ENCODE results near the gene PAIP2B. TPM values are rescaled to one million over a fixed set of nuclear protein-coding genes. Genes with fewer than 3 reads are reported as not detected.

The PAIP2B gene
- 1.4 TPM for total RNA-seq

- H3K9me3 ChIP-seq (ENCODE audit: low read depth, low read length), result no peaks in the 10 kb centered on the region
Measured at GRCh38 chr2:71226965-71227560, at the start of gene PAIP2B. TSS of gene PAIP2B (minus strand) at chr2:71227103. CDS start at chr2:71202589, 24,514 bp downstream.

GRCh38 chr2:71275939-71276310 lies 49.0 kb upstream of the PAIP2B start:
- H3K4me1 ChIP-seq (ENCODE audit: insufficient read depth, low read length), result peaks cover 23% of the 10 kb centered on the region
- H3K27me3 ChIP-seq (ENCODE audit: insufficient read depth, low read length), result peaks cover 36% of the 10 kb centered on the region
- no peak overlapping the region for H3K4me3 ChIP-seq (ENCODE audit: low read length)
- no peaks in the 10 kb centered on the region for H3K9me3 ChIP-seq (ENCODE audit: low read depth, low read length)

More at GRCh38 chr2:71226965-71227560, at the start of gene PAIP2B:
- Histone ChIP-seq H3K27me3 (ENCODE audit: insufficient read depth, low read length) (peaks cover 4% of the 10 kb centered on the region), H3K4me3 (ENCODE audit: low read length) (peak within 1 kb of the TSS; percentile 67), H3K4me1 (ENCODE audit: insufficient read depth, low read length) (peaks cover 13% of the 10 kb centered on the region)

- Histone ChIP-seq H3K27me3 (ENCODE audit: insufficient read depth, low read length) (peaks cover 7% of the 10 kb centered on the region), H3K4me3 (ENCODE audit: low read length) (no peak overlapping the region), H3K9me3 (ENCODE audit: low read depth, low read length) (no peaks in the 10 kb centered on the region)
Measured at GRCh38 chr2:71269511-71270090, 42.7 kb upstream of the PAIP2B start.

GRCh38 chr2:71263386-71263785 lies 36.5 kb upstream of the PAIP2B start:
- H3K27me3 ChIP-seq (ENCODE audit: insufficient read depth, low read length), result peaks cover 6% of the 10 kb centered on the region
- no peaks in the 10 kb centered on the region for H3K4me1 ChIP-seq (ENCODE audit: insufficient read depth, low read length)
- H3K9me3 ChIP-seq (ENCODE audit: low read depth, low read length), result no peaks in the 10 kb centered on the region
- no peak overlapping the region for H3K4me3 ChIP-seq (ENCODE audit: low read length)

More at GRCh38 chr2:71269511-71270090, 42.7 kb upstream of the PAIP2B start:
- no peaks in the 10 kb centered on the region for H3K4me1 ChIP-seq (ENCODE audit: insufficient read depth, low read length)

GRCh38 chr2:71261534-71261933 lies 34.6 kb upstream of the PAIP2B start:
- H3K27me3 ChIP-seq (ENCODE audit: insufficient read depth, low read length), result peaks cover 13% of the 10 kb centered on the region
- H3K9me3 ChIP-seq (ENCODE audit: low read depth, low read length), result no peaks in the 10 kb centered on the region
- no peaks in the 10 kb centered on the region for H3K4me1 ChIP-seq (ENCODE audit: insufficient read depth, low read length)
- no peak overlapping the region for H3K4me3 ChIP-seq (ENCODE audit: low read length)

GRCh38 chr2:71256421-71256820 lies 29.5 kb upstream of the PAIP2B start:
- Histone ChIP-seq H3K27me3 (ENCODE audit: insufficient read depth, low read length) (peaks cover 10% of the 10 kb centered on the region), H3K9me3 (ENCODE audit: low read depth, low read length) (no peaks in the 10 kb centered on the region), H3K4me3 (ENCODE audit: low read length) (no peak overlapping the region), H3K4me1 (ENCODE audit: insufficient read depth, low read length) (no peaks in the 10 kb centered on the region)

GRCh38 chr2:71254776-71255175 lies 27.9 kb upstream of the PAIP2B start:
- Histone ChIP-seq H3K4me3 (ENCODE audit: low read length) (no peak overlapping the region), H3K27me3 (ENCODE audit: insufficient read depth, low read length) (peaks cover 10% of the 10 kb centered on the region), H3K4me1 (ENCODE audit: insufficient read depth, low read length) (no peaks in the 10 kb centered on the region), H3K9me3 (ENCODE audit: low read depth, low read length) (no peaks in the 10 kb centered on the region)

- no peak overlapping the region for H3K4me3 ChIP-seq (ENCODE audit: low read length)
- H3K27me3 ChIP-seq (ENCODE audit: insufficient read depth, low read length), result peaks cover 10% of the 10 kb centered on the region
- H3K9me3 ChIP-seq (ENCODE audit: low read depth, low read length), result no peaks in the 10 kb centered on the region
- H3K4me1 ChIP-seq (ENCODE audit: insufficient read depth, low read length), result no peaks in the 10 kb centered on the region
Measured at GRCh38 chr2:71254078-71254477, 27.2 kb upstream of the PAIP2B start.

GRCh38 chr2:71253476-71253875 lies 26.6 kb upstream of the PAIP2B start:
- Histone ChIP-seq H3K4me1 (ENCODE audit: insufficient read depth, low read length) (no peaks in the 10 kb centered on the region), H3K4me3 (ENCODE audit: low read length) (no peak overlapping the region), H3K9me3 (ENCODE audit: low read depth, low read length) (no peaks in the 10 kb centered on the region), H3K27me3 (ENCODE audit: insufficient read depth, low read length) (peaks cover 8% of the 10 kb centered on the region)

GRCh38 chr2:71252862-71253261 lies 26.0 kb upstream of the PAIP2B start:
- H3K4me1 ChIP-seq (ENCODE audit: insufficient read depth, low read length), result no peaks in the 10 kb centered on the region
- no peak overlapping the region for H3K4me3 ChIP-seq (ENCODE audit: low read length)
- H3K9me3 ChIP-seq (ENCODE audit: low read depth, low read length), result no peaks in the 10 kb centered on the region
- H3K27me3 ChIP-seq (ENCODE audit: insufficient read depth, low read length), result peaks cover 4% of the 10 kb centered on the region

- H3K27me3 ChIP-seq (ENCODE audit: insufficient read depth, low read length), result no peaks in the 10 kb centered on the region
- H3K4me1 ChIP-seq (ENCODE audit: insufficient read depth, low read length), result no peaks in the 10 kb centered on the region
- no peaks in the 10 kb centered on the region for H3K9me3 ChIP-seq (ENCODE audit: low read depth, low read length)
- H3K4me3 ChIP-seq (ENCODE audit: low read length), result no peak overlapping the region
Measured at GRCh38 chr2:71250935-71251334, 24.0 kb upstream of the PAIP2B start.

- no peaks in the 10 kb centered on the region for H3K27me3 ChIP-seq (ENCODE audit: insufficient read depth, low read length)
- no peaks in the 10 kb centered on the region for H3K9me3 ChIP-seq (ENCODE audit: low read depth, low read length)
Measured at GRCh38 chr2:71244302-71244660, 17.4 kb upstream of the PAIP2B start.

GRCh38 chr2:71243634-71244301 lies 16.9 kb upstream of the PAIP2B start:
- Histone ChIP-seq H3K4me3 (ENCODE audit: low read length) (no peak overlapping the region), H3K27me3 (ENCODE audit: insufficient read depth, low read length) (no peaks in the 10 kb centered on the region), H3K4me1 (ENCODE audit: insufficient read depth, low read length) (no peaks in the 10 kb centered on the region), H3K9me3 (ENCODE audit: low read depth, low read length) (no peaks in the 10 kb centered on the region)

More at GRCh38 chr2:71244302-71244660, 17.4 kb upstream of the PAIP2B start:
- H3K4me3 ChIP-seq (ENCODE audit: low read length), result no peak overlapping the region
- H3K4me1 ChIP-seq (ENCODE audit: insufficient read depth, low read length), result no peaks in the 10 kb centered on the region

GRCh38 chr2:71240794-71241193 lies 13.9 kb upstream of the PAIP2B start:
- Histone ChIP-seq H3K27me3 (ENCODE audit: insufficient read depth, low read length) (no peaks in the 10 kb centered on the region), H3K4me1 (ENCODE audit: insufficient read depth, low read length) (no peaks in the 10 kb centered on the region), H3K4me3 (ENCODE audit: low read length) (no peak overlapping the region), H3K9me3 (ENCODE audit: low read depth, low read length) (no peaks in the 10 kb centered on the region)

GRCh38 chr2:71238089-71238488 lies 11.2 kb upstream of the PAIP2B start:
- H3K27me3 ChIP-seq (ENCODE audit: insufficient read depth, low read length), result no peaks in the 10 kb centered on the region
- no peaks in the 10 kb centered on the region for H3K9me3 ChIP-seq (ENCODE audit: low read depth, low read length)
- H3K4me3 ChIP-seq (ENCODE audit: low read length), result no peak overlapping the region
- H3K4me1 ChIP-seq (ENCODE audit: insufficient read depth, low read length), result no peaks in the 10 kb centered on the region
